LNCaP clone FGC (cell line): ENCODE results near the gene ZNF136.

Source experiments
- DNase-seq: peaks from one replicate; pipeline ENCODE4 v3.0.0-alpha.2; 2011; ENCODE audit warnings: low read depth
- H3K4me3 ChIP-seq: 2 replicates; pipeline ENCODE4 v1.5.1; 2011; ENCODE audit warnings: mild to moderate bottlenecking, low read depth, low read length, control low read depth
- CTCF ChIP-seq: IDR thresholded peaks from 2 replicates; pipeline ENCODE4 v1.5.1; 2012; ENCODE audit warnings: mild to moderate bottlenecking; ENCODE audit not compliant: control insufficient read depth, insufficient read depth; ENCODE audit errors: extremely low read depth

ZNF136 gene

GRCh38 chr19:12156223-12157058, 6.5 kb upstream of the ZNF136 start, which contains the start of gene ZNF625:
Gene ZNF625, minus strand, starts transcription at chr19:12156734. Its CDS starts 176 bp downstream, at chr19:12156558.
- TF ChIP-seq CTCF: no peak
- peak; percentile 90 for DNase-seq
- peak within 1 kb of the TSS; percentile 97 for H3K4me3 ChIP-seq

- TF ChIP-seq CTCF: no peak
- no peak for DNase-seq
- no peak overlapping the region for H3K4me3 ChIP-seq
Measured at GRCh38 chr19:12159773-12160414, 3.0 kb upstream of the ZNF136 start.

- DNase-seq: no peak
- peak overlapping the region; percentile 82 for H3K4me3 ChIP-seq
- TF ChIP-seq CTCF: no peak
Measured at GRCh38 chr19:12162513-12162881, 399 bp upstream of the ZNF136 start.

- no peak for TF ChIP-seq CTCF
- peak overlapping the region; percentile 82 for H3K4me3 ChIP-seq
- no peak for DNase-seq
Measured at GRCh38 chr19:12163826-12164225, 930 bp downstream of the ZNF136 start.

- no peak for DNase-seq
- no peak for TF ChIP-seq CTCF
- H3K4me3 ChIP-seq: no peak overlapping the region
Measured at GRCh38 chr19:12166626-12167025, 3.7 kb downstream of the ZNF136 start.

GRCh38 chr19:12180377-12180776, 17.5 kb downstream of the ZNF136 start:
- H3K4me3 ChIP-seq: no peak overlapping the region
- no peak for TF ChIP-seq CTCF
- DNase-seq: no peak
